Measurements from ENCODE around the gene SOCS3. TPM values are rescaled to one million over a fixed set of nuclear protein-coding genes. Genes with fewer than 3 reads are reported as not detected.
"Not testable (repeated sequence)": the region's sequence is repeated elsewhere in the genome, so short reads cannot be mapped to it uniquely, and the experiment has no call there.

Gene SOCS3
- polyA plus RNA-seq, 5 donors, result 7.5 to 49.2 (median 26.1) TPM

DNA sequence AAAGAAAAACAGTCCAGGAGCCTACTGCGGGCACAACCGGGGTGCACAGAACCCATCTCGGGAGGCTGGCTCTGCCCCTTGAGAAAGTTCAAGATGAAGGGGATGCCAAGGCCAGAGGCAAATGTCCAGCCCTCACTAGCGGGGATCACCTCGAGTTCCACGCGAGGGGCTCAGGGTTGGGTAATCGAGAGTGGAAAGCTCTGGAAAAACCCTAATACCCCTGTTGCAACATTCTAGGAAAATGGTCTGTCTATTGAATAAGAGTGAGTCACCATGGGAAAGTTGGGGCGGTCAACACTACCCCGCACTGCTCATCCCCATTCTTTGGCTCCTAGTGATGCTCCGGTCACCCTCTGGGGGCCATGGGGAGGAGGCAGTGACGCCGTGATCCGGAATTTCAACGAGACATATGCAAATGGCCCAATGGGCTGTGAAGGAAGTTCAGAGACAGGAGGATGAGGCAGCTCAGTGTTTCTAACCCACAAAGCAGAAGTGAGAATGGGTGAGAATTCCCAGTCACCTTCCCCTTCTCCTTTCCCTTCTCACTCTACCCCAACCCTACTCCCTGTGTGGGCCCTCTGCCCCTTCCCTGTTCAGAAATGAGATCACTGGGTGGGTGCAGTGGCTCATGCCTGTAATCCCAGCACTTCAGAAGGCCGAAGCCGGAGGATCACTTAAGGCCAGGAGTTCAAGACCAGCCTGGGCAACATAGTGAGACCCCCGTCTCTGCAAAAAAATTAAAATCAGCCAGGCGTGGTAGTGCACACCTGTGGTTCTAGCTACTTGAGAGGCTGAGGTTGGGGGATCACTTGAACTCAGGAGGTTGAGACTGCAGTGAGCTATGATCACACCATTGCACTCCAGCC lies 22.4 kb downstream of the SOCS3 start:
- DNase-seq, result no peak

DNA sequence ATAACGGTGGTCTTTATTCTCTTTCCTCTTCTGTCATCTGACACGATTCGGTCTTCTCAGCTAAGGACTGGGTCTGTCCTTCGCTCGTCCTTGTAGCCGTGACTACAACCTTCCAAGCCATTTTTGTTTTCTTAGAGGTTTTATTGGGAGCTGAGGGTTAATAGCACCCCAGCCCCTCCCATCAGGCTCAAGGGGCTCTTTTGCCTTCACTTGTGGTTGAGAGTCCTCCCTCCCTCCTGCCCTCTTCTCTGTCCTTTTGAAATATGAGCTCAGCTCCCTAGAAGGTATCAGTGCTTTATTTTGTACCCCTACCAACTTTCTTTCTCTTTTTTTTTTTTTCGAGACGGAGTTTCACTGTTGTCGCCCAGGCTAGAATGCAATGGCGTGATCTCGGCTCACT lies 24.7 kb downstream of the SOCS3 start:
- no peak for DNase-seq

DNA sequence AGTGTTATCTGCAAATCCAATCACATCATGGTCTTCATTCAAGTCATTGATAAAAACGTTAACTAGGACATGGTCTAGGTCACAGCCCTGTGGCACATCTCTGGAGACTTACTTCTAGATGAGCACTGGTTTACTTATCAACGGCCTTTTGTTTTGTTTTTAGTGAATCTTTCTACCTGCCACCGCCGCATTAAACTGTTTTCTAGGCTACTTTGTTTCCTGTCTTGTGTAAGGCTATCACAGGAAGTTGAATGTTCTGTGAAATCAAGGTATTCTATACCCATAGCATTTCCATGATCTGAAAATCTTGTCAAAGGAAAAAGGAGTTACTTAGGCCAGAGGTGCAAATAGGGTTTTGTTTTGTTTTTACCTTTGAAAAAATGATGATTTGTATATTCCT lies 26.9 kb downstream of the SOCS3 start:
- no peak for DNase-seq

DNA sequence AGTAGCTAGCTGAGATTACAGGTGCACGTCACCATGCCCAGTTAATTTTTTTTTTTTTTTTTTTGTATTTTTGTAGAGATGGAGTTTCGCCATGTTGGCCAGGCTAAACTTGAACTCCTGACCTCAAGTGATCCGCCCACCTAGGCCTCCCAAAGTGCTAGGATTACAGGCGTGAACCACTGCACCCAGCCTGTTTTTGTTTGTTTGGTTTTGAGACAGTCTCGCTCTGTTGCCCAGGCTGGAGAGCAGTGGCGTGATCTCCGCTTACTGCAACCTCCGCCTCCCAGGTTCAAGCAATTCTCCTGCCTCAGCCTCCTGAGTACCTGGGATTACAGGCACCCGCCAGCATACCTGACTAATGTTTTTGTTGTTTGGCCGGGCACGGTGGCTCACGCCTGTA lies 28.5 kb downstream of the SOCS3 start:
- DNase-seq, result not testable (repeated sequence)

DNA sequence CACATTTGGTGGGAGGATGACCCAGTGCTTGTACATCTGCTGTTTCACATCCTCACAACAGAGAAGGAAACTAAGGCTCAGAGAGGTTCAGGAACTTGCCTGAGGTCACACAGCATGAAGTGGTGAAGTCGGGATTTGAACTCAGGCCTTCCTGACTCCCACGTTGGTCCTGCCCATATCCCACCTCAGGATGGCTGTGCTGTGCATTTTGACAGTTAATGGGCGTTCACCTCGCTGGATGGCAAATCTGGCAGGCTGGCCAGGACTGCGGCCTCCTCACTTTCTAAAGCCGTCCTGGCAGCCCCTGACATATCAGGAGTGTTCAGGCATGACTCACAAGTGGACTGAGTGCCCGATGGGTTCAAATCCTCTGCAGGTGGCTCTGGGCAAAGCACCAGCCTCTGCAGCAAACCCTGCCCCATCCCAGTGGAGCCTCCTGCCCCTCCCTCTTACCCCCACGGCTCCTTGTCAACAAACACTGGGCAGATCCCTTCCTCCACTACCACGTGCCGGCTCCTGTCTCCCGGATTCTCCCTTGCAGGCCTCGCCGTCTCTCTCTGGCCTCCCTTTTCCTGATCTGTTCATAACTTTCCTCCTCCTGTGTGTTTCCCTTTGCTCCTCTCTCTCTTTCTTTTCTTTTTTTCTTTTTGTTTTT lies 29.2 kb downstream of the SOCS3 start:
- no peak for DNase-seq

DNA sequence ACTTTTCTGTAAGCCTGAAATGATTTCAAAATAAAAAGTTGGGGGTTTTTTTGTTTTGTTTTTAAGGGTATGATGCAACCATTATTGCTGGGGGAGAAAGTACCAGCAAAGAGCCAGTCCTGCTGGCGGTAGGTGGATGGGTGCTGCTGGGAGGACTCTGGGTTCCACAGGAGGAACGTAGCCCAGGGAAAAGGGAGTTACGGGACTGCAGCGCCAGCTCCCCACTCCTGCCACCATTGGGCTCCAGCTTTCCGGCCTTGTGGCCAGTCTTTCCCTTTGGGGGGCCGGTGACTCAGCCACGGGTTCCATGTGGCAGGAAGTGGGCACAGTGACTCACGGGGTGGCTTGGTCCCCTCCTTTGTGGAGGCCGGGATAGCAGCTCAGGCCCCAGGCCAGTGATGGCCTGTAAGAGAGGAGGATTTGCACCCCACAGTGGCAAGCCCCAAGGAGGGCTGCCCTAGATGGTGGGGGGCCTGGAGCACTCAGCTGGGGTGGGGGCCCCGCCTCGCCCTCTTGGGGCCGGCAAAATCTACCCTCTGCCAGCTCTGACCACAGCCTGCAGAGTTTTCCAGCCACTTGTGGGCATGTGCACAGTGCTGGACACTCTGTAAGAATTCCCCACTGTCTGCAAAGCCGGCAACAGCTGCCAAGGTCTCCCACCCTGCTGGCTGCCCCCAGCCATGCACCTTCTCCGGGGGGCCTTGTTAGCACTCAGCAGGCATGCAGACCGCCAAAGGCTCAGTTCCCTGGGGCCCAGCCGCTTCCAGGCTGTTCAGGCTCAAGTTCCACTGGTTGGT lies 30.4 kb downstream of the SOCS3 start:
- DNase-seq, result no peak

DNA sequence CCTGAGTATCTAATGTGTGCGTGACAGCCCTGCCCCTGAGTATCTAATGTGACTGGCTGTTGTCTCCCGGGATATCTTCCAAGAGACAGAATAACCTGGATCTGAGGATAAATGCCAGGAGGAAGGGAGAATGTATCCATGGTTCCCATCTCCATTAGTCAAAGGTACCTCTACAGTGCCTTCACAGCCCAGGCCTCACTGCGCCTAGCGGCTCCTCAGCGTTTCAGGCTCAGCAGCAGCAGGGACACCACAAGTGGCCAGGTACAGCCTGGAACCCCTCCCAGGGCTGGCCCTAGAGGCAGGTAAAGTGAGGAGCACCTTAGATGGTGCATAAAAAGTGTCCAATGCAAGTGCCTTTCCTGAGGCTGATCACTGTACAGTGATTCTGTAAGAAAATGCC lies 32.0 kb downstream of the SOCS3 start:
- no peak for DNase-seq

DNA sequence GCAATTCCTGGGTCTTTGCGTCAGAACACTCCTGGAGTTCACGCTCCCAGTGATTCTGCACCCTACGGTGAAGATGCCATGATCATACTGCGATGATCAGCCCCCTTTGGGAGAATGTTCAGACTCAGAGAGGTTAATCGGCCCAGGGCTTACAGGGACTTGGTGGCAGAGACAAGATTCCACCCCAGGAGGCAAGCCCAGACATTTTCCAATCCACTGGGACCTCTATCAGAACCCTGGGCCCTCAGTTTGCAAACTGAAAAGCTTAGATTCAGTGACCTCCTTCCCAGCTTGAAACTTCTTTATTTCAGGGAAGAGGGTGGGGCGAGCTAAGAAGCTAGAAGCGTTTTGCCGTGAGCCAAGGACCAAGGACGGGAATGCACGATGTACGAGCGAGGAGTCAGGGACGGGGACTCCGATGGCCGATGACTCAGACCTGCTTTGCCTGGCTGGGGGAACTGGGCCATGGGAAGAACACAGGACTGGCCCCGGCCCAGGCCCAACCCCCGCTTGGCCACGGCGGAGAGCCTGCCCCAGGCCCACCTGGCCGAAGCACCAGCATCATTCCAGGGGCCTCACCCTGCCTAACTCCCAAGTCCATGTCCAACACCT lies 34.7 kb downstream of the SOCS3 start:
- no peak for DNase-seq

DNA sequence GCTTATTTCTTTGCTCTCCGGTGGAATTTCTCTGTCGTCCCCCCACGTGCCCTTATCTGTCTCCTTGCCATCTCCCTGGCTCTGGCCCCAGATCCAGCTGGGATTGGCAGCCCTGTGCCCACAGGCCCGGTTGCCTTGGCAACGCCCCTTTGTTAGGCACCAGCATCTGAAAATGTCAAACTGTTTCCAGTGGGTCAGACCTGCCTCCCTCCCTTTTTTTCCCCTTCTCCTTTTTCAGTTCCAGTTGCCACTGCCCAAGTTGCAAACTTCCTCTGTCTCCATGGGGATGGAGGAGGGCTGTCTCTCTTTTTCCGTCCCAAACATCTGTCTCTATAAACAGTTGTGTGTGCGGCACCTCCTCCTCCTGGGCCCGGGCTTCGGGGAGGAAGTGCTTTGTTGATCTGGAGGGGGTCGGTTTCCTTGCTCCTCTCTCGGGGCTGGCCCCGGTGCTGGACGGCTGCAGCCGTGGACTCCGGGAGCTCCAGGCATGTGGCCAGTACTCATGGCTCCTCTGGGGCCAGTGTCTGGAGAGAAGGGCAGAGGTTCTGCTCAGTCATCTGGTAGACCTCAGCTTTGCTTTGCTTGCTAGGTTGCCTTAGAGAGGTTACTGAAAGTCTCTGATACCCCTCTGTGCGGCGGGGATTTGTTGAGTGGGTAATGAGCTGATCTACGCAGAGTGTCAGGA lies 35.3 kb downstream of the SOCS3 start:
- DNase-seq, result peak; percentile 89 to 92

DNA sequence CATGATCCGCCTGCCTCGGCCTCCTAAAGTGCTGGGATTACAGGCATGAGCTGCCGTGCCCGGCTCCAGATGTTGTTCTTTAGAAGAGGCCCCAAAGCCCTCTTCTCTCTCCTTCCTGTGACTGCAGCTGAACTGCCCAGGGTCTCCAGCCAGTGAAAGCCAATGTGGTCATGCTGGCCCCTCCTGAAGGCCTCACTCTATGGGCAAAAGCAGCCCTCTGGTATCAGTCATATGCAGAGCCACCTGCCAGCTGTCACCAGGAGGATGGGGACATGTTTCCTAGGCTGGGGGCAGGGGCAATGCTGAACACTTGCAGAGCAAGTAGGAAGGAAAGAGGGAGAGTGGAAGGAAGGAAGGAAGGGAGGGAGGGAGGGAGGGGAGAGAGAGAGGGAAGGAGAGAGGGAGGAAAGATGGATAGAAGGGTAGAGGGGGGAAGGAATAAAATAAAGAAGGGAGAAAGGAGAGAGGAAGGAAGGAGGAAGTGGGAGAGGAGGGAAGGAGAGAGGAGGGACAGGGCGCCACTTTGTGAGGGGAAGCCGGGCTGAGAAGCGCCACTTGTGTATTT lies 36.0 kb downstream of the SOCS3 start:
- DNase-seq, result no peak

DNA sequence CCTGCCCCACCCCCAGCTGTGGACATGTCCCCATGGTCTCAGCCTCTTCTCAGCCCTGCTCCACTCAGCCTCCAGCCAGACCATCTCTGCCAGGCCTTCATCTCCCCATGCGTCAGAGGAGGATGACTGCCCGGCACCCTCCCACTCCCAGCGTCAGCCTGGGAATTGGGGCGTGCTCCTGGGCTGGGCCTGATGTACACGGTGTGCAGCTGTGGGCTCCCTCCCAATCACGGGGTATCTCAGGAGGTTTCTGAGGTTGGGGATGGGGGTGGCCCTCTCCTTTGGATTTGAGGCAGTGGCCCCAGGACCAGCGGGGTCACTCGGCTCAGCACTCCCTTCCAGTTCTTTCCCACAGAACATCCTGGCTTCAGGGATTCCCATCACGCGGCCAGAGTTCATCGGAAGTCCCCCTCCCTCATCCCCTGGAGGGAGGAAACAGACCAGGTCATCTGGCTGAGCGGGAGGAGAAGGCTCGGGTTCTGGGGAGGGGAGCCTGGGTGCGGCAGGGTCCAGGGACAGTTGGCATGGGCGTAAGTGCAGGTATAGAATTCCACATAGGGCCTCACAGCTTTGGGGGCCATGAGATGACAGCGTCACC lies 36.9 kb downstream of the SOCS3 start:
- DNase-seq, result no peak

DNA sequence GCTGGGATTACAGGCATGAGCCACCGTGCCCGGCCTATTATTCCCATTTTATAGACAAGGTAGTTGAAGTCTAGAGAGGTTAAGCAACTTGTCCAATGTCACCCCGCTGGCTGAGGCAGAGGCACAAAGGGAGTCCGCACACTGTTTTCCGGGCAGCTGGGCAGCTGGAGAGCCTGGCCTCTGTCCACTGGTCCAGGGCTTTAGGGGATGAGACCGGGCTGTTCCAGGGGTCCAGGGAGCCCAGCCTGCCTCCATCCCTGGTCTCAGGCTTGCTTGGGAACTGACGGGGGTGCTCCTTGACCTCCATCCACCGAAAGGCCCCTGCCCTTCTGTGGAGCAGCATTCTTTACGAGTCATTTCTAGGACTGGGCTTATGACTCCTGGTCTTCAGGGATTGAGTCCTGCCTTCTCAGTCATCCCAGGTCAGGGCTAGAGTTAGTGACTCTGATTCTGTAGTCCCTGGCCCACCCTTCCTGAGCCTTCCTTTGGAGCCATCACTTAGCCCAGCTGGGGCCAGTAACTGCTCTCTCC lies 37.5 kb downstream of the SOCS3 start:
- DNase-seq, result no peak

DNA sequence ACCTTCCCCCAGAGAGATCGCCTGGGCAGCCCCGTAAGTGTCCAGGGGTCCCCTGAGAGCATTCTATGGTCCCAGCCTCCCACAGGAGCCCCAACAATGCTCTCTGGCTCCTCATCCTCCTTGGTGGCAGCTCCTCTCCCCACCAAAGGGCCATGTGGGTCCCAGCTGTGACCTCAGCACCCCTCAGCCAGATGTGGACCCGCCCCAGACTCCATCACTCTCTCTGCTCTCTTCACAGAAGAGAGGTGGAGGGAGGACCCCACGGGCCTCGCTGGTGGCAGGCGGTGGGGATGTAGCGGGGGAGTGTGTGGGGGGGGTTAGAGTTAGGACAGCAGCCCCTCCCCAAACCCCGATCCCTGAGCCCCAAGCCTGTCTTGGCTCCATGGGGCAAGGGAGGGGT lies 41.0 kb downstream of the SOCS3 start:
- no peak for DNase-seq

DNA sequence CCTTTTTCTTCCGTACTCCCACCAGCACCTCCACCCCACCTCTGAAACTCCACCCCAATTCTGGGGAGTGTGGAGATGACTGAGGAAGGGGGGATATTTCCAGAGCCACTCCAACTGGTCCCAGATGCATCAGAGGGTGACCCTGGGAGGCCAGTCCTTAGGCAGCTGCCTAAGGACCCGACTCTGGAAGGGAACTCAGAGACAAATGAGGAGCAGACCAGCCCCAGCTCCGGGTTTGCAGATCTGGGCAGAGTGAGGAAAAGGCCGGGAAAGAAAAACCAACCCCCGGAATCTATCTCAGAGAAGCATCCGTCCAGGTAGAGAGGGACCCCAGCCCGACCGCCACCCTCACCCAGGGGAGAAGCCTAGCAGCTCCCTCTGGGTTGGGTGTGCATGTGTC lies 41.5 kb downstream of the SOCS3 start:
- no peak for DNase-seq

DNA sequence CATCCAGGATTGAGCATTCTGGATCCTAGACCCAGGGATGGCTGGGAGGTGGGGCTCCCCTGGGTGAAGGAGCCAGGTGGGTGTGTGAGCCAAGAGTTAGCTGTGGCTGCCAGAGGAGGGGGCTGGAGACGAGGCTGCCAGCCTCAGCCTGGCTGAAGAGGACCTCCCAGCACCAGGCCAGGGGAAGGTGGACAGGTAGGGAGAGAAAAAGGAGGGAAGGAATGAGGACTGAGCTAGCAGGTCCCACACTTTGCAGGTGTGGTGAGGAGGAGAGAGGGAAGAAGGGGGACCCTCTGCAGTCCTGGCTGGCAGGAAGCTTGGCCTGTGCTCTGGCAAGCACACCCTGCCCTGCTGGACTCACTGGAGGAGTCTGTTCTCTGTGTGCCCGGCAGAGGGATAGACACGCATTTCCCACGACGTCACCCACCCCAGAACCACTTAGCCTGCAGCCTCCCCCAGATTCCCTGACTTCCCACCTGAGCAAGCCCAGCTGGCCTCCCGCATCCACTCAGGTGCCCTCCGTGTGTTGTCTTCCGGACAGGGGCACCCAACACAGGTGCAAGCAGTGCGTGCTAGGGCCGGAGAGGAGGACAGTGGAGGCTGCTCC lies 42.0 kb downstream of the SOCS3 start:
- DNase-seq, result no peak

DNA sequence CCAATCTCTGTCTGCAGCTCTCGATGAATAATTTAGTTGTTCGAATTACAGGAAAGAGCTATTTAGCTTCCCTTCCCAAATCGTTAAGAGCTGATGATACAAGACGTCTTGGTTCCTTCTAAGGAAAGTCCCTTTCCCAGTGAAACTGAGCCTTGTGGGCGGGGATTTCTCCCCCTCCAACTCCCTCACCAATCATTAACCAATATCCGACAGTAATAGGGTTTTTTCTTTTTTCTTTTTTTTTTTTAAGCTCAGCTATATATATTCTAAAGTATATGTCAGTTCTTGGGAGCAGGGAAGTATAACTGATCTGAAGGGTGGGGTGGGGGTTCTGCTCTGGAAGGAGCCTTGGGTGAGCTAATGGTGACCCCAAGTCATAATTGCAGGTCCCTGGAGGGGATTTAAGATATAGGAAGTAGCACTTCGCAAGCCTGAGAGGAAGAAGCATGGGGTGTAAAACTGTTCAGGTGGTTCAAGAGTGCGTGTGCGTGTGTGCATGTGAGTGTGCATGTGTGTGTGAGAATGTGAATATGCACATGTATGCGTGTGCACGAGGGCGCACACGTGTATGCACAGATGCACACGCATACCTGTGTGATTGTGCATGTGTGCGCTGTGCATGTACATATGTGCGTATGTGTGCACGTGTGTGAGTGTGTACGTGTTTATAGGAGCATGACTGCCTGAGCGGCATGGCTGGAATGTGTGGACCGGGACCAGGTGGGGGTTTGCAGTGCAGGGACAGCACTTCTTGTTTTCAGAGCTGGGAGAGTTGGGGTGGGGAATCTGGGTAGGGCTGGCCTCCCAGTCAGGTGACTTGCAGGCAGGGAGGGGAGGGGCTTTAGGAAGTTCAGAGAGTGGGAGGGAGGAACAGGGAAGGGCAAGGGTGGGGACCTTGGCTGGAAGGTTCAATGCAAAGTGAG lies 42.7 kb downstream of the SOCS3 start:
- DNase-seq, result no peak

DNA sequence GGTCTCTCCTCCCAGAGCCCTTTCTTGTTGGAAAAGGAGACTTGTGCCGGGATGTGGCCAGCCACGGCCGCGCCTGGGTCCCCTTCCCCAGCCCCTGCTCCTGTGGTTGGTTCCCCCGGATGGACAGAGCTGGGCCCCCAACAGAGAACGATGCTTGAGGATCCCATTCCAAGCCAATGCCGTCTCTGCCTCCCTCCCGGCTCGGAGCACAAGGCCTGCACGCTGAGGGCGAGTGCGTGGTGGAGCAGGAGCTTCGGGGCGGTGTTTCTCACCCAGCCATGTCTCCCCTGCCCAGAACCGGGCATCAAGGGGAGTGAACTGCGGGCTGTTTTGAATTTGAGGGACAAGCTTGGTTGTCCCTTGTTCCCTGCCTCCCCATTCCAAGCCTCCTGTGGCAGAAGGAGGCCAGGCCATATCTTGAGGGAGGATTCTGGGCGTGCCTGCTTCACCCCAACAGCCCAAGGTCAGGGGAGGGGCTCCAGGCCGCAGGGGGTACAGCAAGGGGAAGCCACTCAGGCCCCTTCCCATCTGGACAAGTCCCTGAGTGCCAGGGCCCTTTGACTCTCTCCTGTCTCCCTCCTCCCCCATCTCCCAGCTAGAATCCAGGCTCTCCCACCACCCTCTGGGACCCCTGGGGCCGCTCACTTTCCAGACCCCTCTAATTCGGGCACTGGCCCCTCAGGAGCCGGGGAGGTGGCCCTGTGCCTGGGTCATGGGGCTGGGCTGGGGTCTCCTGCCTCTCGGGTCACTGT lies 43.6 kb downstream of the SOCS3 start:
- DNase-seq, result no peak
